Suprapubic skin (tissue), 4 donors: Measurements from ENCODE around the gene ATF7IP2. TPM values are rescaled to one million over a fixed set of nuclear protein-coding genes. Genes with fewer than 3 reads are reported as not detected.
"Not testable (repeated sequence)": the region's sequence is repeated elsewhere in the genome, so short reads cannot be mapped to it uniquely, and the experiment has no call there.

ENCODE experiments used
- DNase-seq, 2 donors: peaks; one replicate each; pipeline ENCODE4 v3.0.0-alpha.2; 2019; ENCODE audit warnings: low spot score in 2 of 2
- H3K27ac ChIP-seq: fragments of 200-600 bp; sonication (generic); one replicate; pipeline ENCODE4 v1.5.1; 2019
- H3K27me3 ChIP-seq: fragments of 200-600 bp; sonication (generic); one replicate; pipeline ENCODE4 v1.5.1; 2019
- H3K36me3 ChIP-seq: fragments of 200-600 bp; sonication (generic); one replicate; pipeline ENCODE4 v1.5.1; 2019
- H3K4me1 ChIP-seq: fragments of 200-600 bp; sonication (generic); one replicate; pipeline ENCODE4 v1.5.1; 2019
- H3K4me3 ChIP-seq: fragments of 200-600 bp; sonication (generic); one replicate; pipeline ENCODE4 v1.5.1; 2019; ENCODE audit warnings: mild to moderate bottlenecking
- H3K9me3 ChIP-seq: fragments of 200-600 bp; sonication (generic); one replicate; pipeline ENCODE4 v1.5.1; 2019
- CTCF ChIP-seq, 2 donors: fragments of 200-600 bp in 1 of 2; fragments of 450-650 bp in 1 of 2; sonication (generic) in 1 of 2; IDR thresholded peaks; one replicate each; pipeline ENCODE4 v1.5.1; 2016 to 2019; ENCODE audit warnings: antibody characterized with exemption in 2 of 2, mild to moderate bottlenecking in 1 of 2, moderate library complexity in 1 of 2
- EP300 ChIP-seq: sonication (generic); formaldehyde crosslinking; IDR thresholded peaks from one replicate; pipeline ENCODE4 v1.6.1; 2017; ENCODE audit warnings: antibody characterized with exemption
- POLR2A ChIP-seq, 2 donors: fragments of 450-650 bp; IDR thresholded peaks; one replicate each; pipeline ENCODE4 v1.6.1; 2017; ENCODE audit warnings: antibody characterized with exemption in 2 of 2, mild to moderate bottlenecking in 2 of 2, moderate library complexity in 2 of 2
- POLR2AphosphoS5 ChIP-seq, 3 donors: sonication (generic); formaldehyde crosslinking; IDR thresholded peaks; one replicate each; pipeline ENCODE4 v1.6.1; 2017; ENCODE audit warnings: antibody characterized with exemption in 3 of 3
- WGBS: methylation state at CpG from one replicate; pipeline ENCODE4 v1.1.5; 2018; 5-methylcytosine and 5-hydroxymethylcytosine counted together
- total RNA-seq, 4 donors: library from RNA; depleted of rRNA; stranded (reverse); fragments of >200 nt; gene quantifications; one replicate each; pipeline ENCODE4 v1.1.0, GENCODE V29; 2016

ATF7IP2 gene
- total RNA-seq, 4 donors from 2014 or later = 2.8 to 22.6 (median 10.1) TPM

- H3K4me1 ChIP-seq = no peaks in the 10 kb centered on the region
- H3K4me3 ChIP-seq = no peak overlapping the region
- H3K36me3 ChIP-seq = no peaks in the 10 kb centered on the region
- no peaks in the 10 kb centered on the region for H3K27me3 ChIP-seq
- DNase-seq = no peak
- 69% methylated on average over 9 of the region's 9 CpGs for WGBS
- TF ChIP-seq EP300 = no peak
- H3K9me3 ChIP-seq = no peaks in the 10 kb centered on the region
- H3K27ac ChIP-seq = no peak overlapping the region
These were observed 23.6 kb upstream of the ATF7IP2 start for GRCh38 chr16:10362077-10362863.

- H3K27me3 ChIP-seq, H3K4me3 ChIP-seq, DNase-seq, H3K4me1 ChIP-seq, H3K36me3 ChIP-seq, H3K9me3 ChIP-seq, H3K27ac ChIP-seq: not testable (repeated sequence)
- WGBS = 99% methylated on average over 4 of the region's 4 CpGs
These were observed 23.0 kb upstream of the ATF7IP2 start for GRCh38 chr16:10362864-10363197.

GRCh38 chr16:10366619-10367018 lies 19.2 kb upstream of the ATF7IP2 start:
- not testable (repeated sequence) for H3K36me3 ChIP-seq, H3K4me3 ChIP-seq, H3K27ac ChIP-seq, H3K27me3 ChIP-seq, H3K4me1 ChIP-seq, H3K9me3 ChIP-seq, DNase-seq
- WGBS = 97% methylated on average over 8 of the region's 8 CpGs

- Histone ChIP-seq H3K36me3 (no peaks in the 10 kb centered on the region), H3K9me3 (no peaks in the 10 kb centered on the region), H3K4me1 (no peaks in the 10 kb centered on the region), H3K4me3 (no peak overlapping the region), H3K27me3 (no peaks in the 10 kb centered on the region), H3K27ac (no peak overlapping the region)
- TF ChIP-seq POLR2A (IDR thresholded peaks at IDR 0.05) (no peak), POLR2AphosphoS5 (IDR thresholded peaks at IDR 0.05) (no peak), CTCF (IDR thresholded peaks at IDR 0.05) (no peak), EP300 (no peak)
- WGBS = 92% methylated on average over 5 of the region's 5 CpGs
- no peak for DNase-seq
These were observed 18.2 kb upstream of the ATF7IP2 start for GRCh38 chr16:10367616-10368188.

- 40% methylated on average over 1 of the region's 2 CpGs for WGBS
These were observed 16.8 kb upstream of the ATF7IP2 start for GRCh38 chr16:10368969-10369551.

GRCh38 chr16:10370096-10370726 lies 15.7 kb upstream of the ATF7IP2 start:
- TF ChIP-seq CTCF (IDR thresholded peaks at IDR 0.05) = no peak
- no peak for TF ChIP-seq POLR2AphosphoS5 (IDR thresholded peaks at IDR 0.05)
- TF ChIP-seq EP300 = no peak
- no peak for TF ChIP-seq POLR2A (IDR thresholded peaks at IDR 0.05)
- Histone ChIP-seq H3K9me3 (no peaks in the 10 kb centered on the region), H3K4me1 (no peaks in the 10 kb centered on the region), H3K27me3 (no peaks in the 10 kb centered on the region), H3K4me3 (no peak overlapping the region), H3K27ac (no peak overlapping the region), H3K36me3 (no peaks in the 10 kb centered on the region)
- 77% methylated on average over 4 of the region's 4 CpGs for WGBS
- DNase-seq = no peak

More at GRCh38 chr16:10368969-10369551, 16.8 kb upstream of the ATF7IP2 start:
- no peaks in the 10 kb centered on the region for H3K36me3 ChIP-seq
- no peaks in the 10 kb centered on the region for H3K4me1 ChIP-seq
- H3K4me3 ChIP-seq = no peak overlapping the region
- DNase-seq = no peak
- no peaks in the 10 kb centered on the region for H3K9me3 ChIP-seq
- H3K27ac ChIP-seq = no peak overlapping the region
- no peak for TF ChIP-seq EP300
- TF ChIP-seq POLR2A (IDR thresholded peaks at IDR 0.05) = no peak
- TF ChIP-seq CTCF (IDR thresholded peaks at IDR 0.05) = no peak
- TF ChIP-seq POLR2AphosphoS5 (IDR thresholded peaks at IDR 0.05) = no peak
- no peaks in the 10 kb centered on the region for H3K27me3 ChIP-seq
